Measurements from ENCODE around the gene SH2B3. TPM values are rescaled to one million over a fixed set of nuclear protein-coding genes. Genes with fewer than 3 reads are reported as not detected.
"Not testable (repeated sequence)": the region's sequence is repeated elsewhere in the genome, so short reads cannot be mapped to it uniquely, and the experiment has no call there.

Gene SH2B3
- total and polyA plus RNA-seq, 2 experiments from 2014 or later = 8.1 to 59.3 TPM

GRCh38 chr12:111369496-111370220, 36.1 kb upstream of the SH2B3 start (continued):
- TF ChIP-seq ZNF114 (CRISPR knock-in tag; IDR thresholded peaks at IDR 0.05) (no peak), ETS1 (IDR thresholded peaks at IDR 0.05) (no peak), CREB1 (CRISPR knock-in tag; IDR thresholded peaks at IDR 0.05; ENCODE audit: low read depth) (no peak), REST (IDR thresholded peaks at IDR 0.05; ENCODE audit: unreplicated experiment) (no peak), EZH2phosphoT487 (IDR thresholded peaks at IDR 0.05; ENCODE audit: unreplicated experiment) (no peak), JUNB (IDR thresholded peaks at IDR 0.05; ENCODE audit: unreplicated experiment) (no peak), CTCF (conservative IDR thresholded peaks at IDR 0.05; ENCODE audit: low read depth in 2 of 2) (no peak), ZNF331 (CRISPR knock-in tag; IDR thresholded peaks at IDR 0.05; ENCODE audit: low read depth) (no peak)

GRCh38 chr12:111373231-111373630, 32.5 kb upstream of the SH2B3 start:
- not testable (repeated sequence) for H3K27ac ChIP-seq (ENCODE audit: low read depth); H2AFZ ChIP-seq; H3K27me3 Mint-ChIP-seq (ENCODE audit: insufficient read depth, low read depth, poor library complexity); H3K36me3 ChIP-seq (ENCODE audit: insufficient read depth); DNase-seq (ENCODE audit: low spot score); H3K4me2 ChIP-seq; H3K36me3 Mint-ChIP-seq (ENCODE audit: low read depth); H3K27me3 ChIP-seq (ENCODE audit: insufficient read depth); H4K20me1 ChIP-seq (replicated peaks; ENCODE audit: insufficient read depth); H3F3A ChIP-seq (replicated peaks; ENCODE audit: low read depth); H3K9me2 ChIP-seq (ENCODE audit: insufficient read depth); ATAC-seq; H3K27ac Mint-ChIP-seq; H3K4me1 Mint-ChIP-seq; H3K4me1 ChIP-seq (ENCODE audit: insufficient read depth); H3K4me3 ChIP-seq; H3K4me3 Mint-ChIP-seq; H3K79me2 ChIP-seq (replicated peaks; ENCODE audit: insufficient read depth)
- peaks cover 30% of the 10 kb centered on the region for H3K9me3 Mint-ChIP-seq

All from GM23338 (cell line).